SW 1271 (cell line): ENCODE measurements around the gene LIPC.

Source experiments
- DNase-seq, 2 experiments: peaks; one replicate each; lab custom pipeline; 2025; lab: John Stamatoyannopoulos, UW

LIPC gene

GRCh38 chr15:58406811-58407210 lies 25.0 kb upstream of the LIPC start:
- no peak for DNase-seq

- DNase-seq: no peak
These were observed 24.5 kb upstream of the LIPC start for GRCh38 chr15:58407236-58407775.

- DNase-seq: no peak
These were observed 24.0 kb upstream of the LIPC start for GRCh38 chr15:58407778-58408177.

GRCh38 chr15:58409861-58410260 lies 21.9 kb upstream of the LIPC start:
- DNase-seq: no peak

- DNase-seq: no peak
These were observed 21.4 kb upstream of the LIPC start for GRCh38 chr15:58410353-58410752.

GRCh38 chr15:58413253-58413652 lies 18.5 kb upstream of the LIPC start:
- no peak for DNase-seq

- DNase-seq: no peak
These were observed 16.2 kb upstream of the LIPC start for GRCh38 chr15:58415636-58416035.

- DNase-seq: no peak
These were observed 14.8 kb upstream of the LIPC start for GRCh38 chr15:58416963-58417362.

GRCh38 chr15:58418135-58418534 lies 13.7 kb upstream of the LIPC start:
- no peak for DNase-seq

GRCh38 chr15:58419803-58420524 lies 11.8 kb upstream of the LIPC start:
- DNase-seq: no peak

GRCh38 chr15:58420579-58421043 lies 11.2 kb upstream of the LIPC start:
- no peak for DNase-seq

- DNase-seq: no peak
These were observed 8.6 kb upstream of the LIPC start for GRCh38 chr15:58423205-58423604.

GRCh38 chr15:58423831-58424608 lies 7.8 kb upstream of the LIPC start:
- DNase-seq: no peak

GRCh38 chr15:58424722-58425121 lies 7.1 kb upstream of the LIPC start:
- no peak for DNase-seq

- no peak for DNase-seq
These were observed 6.6 kb upstream of the LIPC start for GRCh38 chr15:58425185-58425584.

- DNase-seq: no peak
These were observed 6.0 kb upstream of the LIPC start for GRCh38 chr15:58425834-58426233.

- no peak for DNase-seq
These were observed 5.3 kb upstream of the LIPC start for GRCh38 chr15:58426501-58426900.

- DNase-seq: no peak
These were observed 3.8 kb upstream of the LIPC start for GRCh38 chr15:58427987-58428386.

GRCh38 chr15:58430224-58430787 lies 1.5 kb upstream of the LIPC start:
- DNase-seq: no peak

GRCh38 chr15:58432401-58432800 lies 610 bp downstream of the LIPC start:
- no peak for DNase-seq

GRCh38 chr15:58433597-58434333 lies 2.0 kb downstream of the LIPC start:
- DNase-seq: no peak

GRCh38 chr15:58434334-58434875 lies 2.6 kb downstream of the LIPC start:
- DNase-seq: no peak
